ENCODE results near the gene FBLN5. TPM values are rescaled to one million over a fixed set of nuclear protein-coding genes. Genes with fewer than 3 reads are reported as not detected.

FBLN5 gene
- total and polyA plus RNA-seq, 2 experiments from 2014 or later: 157 to 337 TPM

DNA sequence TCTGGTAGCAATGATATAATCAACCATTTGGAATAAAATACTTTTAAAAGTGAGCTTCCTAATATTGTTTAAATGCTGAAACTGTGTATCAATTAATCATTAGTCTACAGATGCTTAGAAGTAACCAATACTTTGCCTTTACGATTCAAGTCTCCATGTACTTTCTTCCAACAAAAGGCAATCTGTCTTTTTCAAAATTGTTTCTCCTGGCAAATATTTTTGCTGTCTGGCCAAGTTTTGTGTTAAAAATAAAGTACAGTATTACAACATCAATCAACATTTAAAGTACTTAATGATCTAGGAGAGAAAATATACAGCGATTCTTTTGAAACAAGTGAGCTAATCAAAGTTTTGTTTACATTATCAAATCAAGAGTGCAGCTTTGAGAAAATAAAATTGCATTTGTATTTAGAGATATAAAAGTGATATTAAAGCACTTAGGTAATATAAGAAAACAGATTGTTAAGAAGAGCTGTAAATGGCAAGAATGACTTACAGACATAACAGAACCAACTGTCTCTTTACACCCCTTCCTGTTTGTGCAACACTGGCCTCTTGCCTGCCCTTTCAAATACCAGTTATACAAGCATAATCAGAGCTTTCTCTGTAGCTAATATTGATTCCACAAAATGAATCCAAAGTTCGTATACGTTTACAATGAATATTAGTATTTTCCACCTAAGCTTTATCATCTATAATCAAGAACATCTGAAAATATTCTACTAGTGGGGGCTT lies 38.2 kb upstream of the FBLN5 start:
- no peaks in the 10 kb centered on the region for H3K9me3 ChIP-seq (ENCODE audit: low read depth)
- H2AFZ ChIP-seq: no peak overlapping the region
- H3K27ac ChIP-seq: no peak overlapping the region
- H3K79me2 ChIP-seq: peaks cover 15% of the 10 kb centered on the region
- no peak overlapping the region for H3K4me2 ChIP-seq
- peaks cover 3% of the 10 kb centered on the region for H3K36me3 ChIP-seq (replicated peaks; ENCODE audit: insufficient read depth, low read depth)
- WGBS (ENCODE audit: low lambda C conversion rate, missing lambda C conversion rate): 76% methylated on average over 4 of the region's 4 CpGs
- H3K9me2 ChIP-seq (replicated peaks; ENCODE audit: insufficient read depth): no peaks in the 10 kb centered on the region
- H3K27me3 ChIP-seq: no peaks in the 10 kb centered on the region
- H3K4me1 ChIP-seq (ENCODE audit: insufficient read depth): no peaks in the 10 kb centered on the region
- no peaks in the 10 kb centered on the region for H4K20me1 ChIP-seq (ENCODE audit: insufficient read depth, poor library complexity, severe bottlenecking)
- DNase-seq (ENCODE audit: low spot score): no peak
- H3K4me3 ChIP-seq: no peak overlapping the region
- TF ChIP-seq EZH2 (IDR thresholded peaks at IDR 0.05; ENCODE audit: borderline replicate concordance): no peak
- TF ChIP-seq EZH2phosphoT487 (IDR thresholded peaks at IDR 0.05; ENCODE audit: low read depth, severe bottlenecking, unreplicated experiment): no peak
- TF ChIP-seq, protein P1, sequence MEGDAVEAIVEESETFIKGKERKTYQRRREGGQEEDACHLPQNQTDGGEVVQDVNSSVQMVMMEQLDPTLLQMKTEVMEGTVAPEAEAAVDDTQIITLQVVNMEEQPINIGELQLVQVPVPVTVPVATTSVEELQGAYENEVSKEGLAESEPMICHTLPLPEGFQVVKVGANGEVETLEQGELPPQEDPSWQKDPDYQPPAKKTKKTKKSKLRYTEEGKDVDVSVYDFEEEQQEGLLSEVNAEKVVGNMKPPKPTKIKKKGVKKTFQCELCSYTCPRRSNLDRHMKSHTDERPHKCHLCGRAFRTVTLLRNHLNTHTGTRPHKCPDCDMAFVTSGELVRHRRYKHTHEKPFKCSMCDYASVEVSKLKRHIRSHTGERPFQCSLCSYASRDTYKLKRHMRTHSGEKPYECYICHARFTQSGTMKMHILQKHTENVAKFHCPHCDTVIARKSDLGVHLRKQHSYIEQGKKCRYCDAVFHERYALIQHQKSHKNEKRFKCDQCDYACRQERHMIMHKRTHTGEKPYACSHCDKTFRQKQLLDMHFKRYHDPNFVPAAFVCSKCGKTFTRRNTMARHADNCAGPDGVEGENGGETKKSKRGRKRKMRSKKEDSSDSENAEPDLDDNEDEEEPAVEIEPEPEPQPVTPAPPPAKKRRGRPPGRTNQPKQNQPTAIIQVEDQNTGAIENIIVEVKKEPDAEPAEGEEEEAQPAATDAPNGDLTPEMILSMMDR (IDR thresholded peaks at IDR 0.05; ENCODE audit: poor library complexity): no peak

DNA sequence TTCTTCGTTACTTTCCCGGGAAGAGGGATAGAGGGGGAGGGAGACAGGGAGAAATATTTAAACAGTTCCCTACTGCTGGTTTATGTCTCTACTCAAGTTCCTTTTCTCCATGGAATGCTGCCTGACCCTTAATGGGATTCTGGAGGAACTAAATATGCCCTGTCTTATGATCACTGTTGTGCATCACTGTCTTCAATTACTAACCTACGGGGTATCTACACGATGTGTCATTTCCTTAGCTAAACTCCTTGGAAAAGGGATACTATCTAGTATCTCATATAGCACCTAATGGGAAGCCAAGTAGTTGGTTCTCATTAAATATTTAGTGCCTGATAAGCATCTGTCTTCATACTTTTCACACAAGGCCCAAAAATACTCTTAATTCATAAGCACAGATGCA lies 37.5 kb upstream of the FBLN5 start:
- H3K79me2 ChIP-seq: peaks cover 15% of the 10 kb centered on the region
- no peak overlapping the region for H3K4me2 ChIP-seq
- H3K27me3 ChIP-seq: no peaks in the 10 kb centered on the region
- no peaks in the 10 kb centered on the region for H3K4me1 ChIP-seq (ENCODE audit: insufficient read depth)
- no peak overlapping the region for H3K4me3 ChIP-seq
- no peak overlapping the region for H3K27ac ChIP-seq
- TF ChIP-seq EZH2phosphoT487 (IDR thresholded peaks at IDR 0.05; ENCODE audit: low read depth, severe bottlenecking, unreplicated experiment) (no peak), EZH2 (IDR thresholded peaks at IDR 0.05; ENCODE audit: borderline replicate concordance) (no peak)
- TF ChIP-seq, protein P1 (IDR thresholded peaks at IDR 0.05; ENCODE audit: poor library complexity): no peak
- no peaks in the 10 kb centered on the region for H4K20me1 ChIP-seq (ENCODE audit: insufficient read depth, poor library complexity, severe bottlenecking)
- H3K36me3 ChIP-seq (replicated peaks; ENCODE audit: insufficient read depth, low read depth): peaks cover 3% of the 10 kb centered on the region
- H3K9me2 ChIP-seq (replicated peaks; ENCODE audit: insufficient read depth): no peaks in the 10 kb centered on the region
- DNase-seq (ENCODE audit: low spot score): no peak
- no peaks in the 10 kb centered on the region for H3K9me3 ChIP-seq (ENCODE audit: low read depth)
- WGBS (ENCODE audit: low lambda C conversion rate, missing lambda C conversion rate): 73% methylated on average over 4 of the region's 4 CpGs
- H2AFZ ChIP-seq: no peak overlapping the region

DNA sequence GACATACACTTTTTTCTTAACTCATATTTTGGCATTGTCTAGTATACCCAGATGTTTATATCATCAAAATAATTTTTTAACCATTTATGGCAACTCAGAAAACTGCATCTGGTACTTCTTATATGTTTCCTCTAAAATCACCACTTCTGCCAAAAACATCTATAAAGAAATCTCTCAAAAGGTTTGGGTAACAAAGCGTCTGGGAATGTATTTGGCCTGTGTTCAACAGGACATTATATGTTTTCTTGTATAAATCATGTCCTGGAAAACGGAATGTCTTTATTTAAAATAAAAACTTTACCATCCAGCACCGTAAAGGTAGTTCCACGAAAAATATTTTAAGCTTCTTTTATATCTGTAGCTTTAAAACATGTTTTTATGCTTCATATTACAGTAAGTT lies 36.1 kb upstream of the FBLN5 start:
- H3K27ac ChIP-seq: peak overlapping the region; percentile 9
- H3K36me3 ChIP-seq (replicated peaks; ENCODE audit: insufficient read depth, low read depth): peaks cover 3% of the 10 kb centered on the region
- no peaks in the 10 kb centered on the region for H3K27me3 ChIP-seq
- DNase-seq (ENCODE audit: low spot score): no peak
- TF ChIP-seq, protein P1 (IDR thresholded peaks at IDR 0.05; ENCODE audit: poor library complexity): no peak
- TF ChIP-seq EZH2phosphoT487 (IDR thresholded peaks at IDR 0.05; ENCODE audit: low read depth, severe bottlenecking, unreplicated experiment): no peak
- no peak for TF ChIP-seq EZH2 (IDR thresholded peaks at IDR 0.05; ENCODE audit: borderline replicate concordance)
- H3K4me3 ChIP-seq: no peak overlapping the region
- no peaks in the 10 kb centered on the region for H4K20me1 ChIP-seq (ENCODE audit: insufficient read depth, poor library complexity, severe bottlenecking)
- 62% methylated on average over 4 of the region's 4 CpGs for WGBS (ENCODE audit: low lambda C conversion rate, missing lambda C conversion rate)
- H3K4me2 ChIP-seq: no peak overlapping the region
- no peaks in the 10 kb centered on the region for H3K9me3 ChIP-seq (ENCODE audit: low read depth)
- no peak overlapping the region for H2AFZ ChIP-seq
- no peaks in the 10 kb centered on the region for H3K9me2 ChIP-seq (replicated peaks; ENCODE audit: insufficient read depth)
- H3K4me1 ChIP-seq (ENCODE audit: insufficient read depth): no peaks in the 10 kb centered on the region
- peaks cover 12% of the 10 kb centered on the region for H3K79me2 ChIP-seq

All from hepatocyte (in vitro differentiated cells).